Measurements from ENCODE around the gene MKNK1.

MKNK1 gene

GRCh38 chr1:46535063-46535462, 69.0 kb downstream of the MKNK1 start:
- no peak overlapping the region for H3K27ac ChIP-seq (ENCODE audit: low read depth, low read length)
- H3K4me1 ChIP-seq (ENCODE audit: control insufficient read depth, insufficient read depth, low read length), result peaks cover 3% of the 10 kb centered on the region
- H3K36me3 ChIP-seq (ENCODE audit: control insufficient read depth, insufficient read depth, low read length), result no peaks in the 10 kb centered on the region
- H3K4me3 ChIP-seq (ENCODE audit: low read length), result no peak overlapping the region
- no peak overlapping the region for H3K9ac ChIP-seq (ENCODE audit: low read length)
- H3K27me3 ChIP-seq (ENCODE audit: control insufficient read depth, insufficient read depth, low read length), result peaks cover 6% of the 10 kb centered on the region

- H3K4me3 ChIP-seq (ENCODE audit: low read length), result peak overlapping the region; percentile 61
Measured at GRCh38 chr1:46533179-46533864, 70.7 kb downstream of the MKNK1 start.

GRCh38 chr1:46532498-46533178, 71.4 kb downstream of the MKNK1 start:
- peaks cover 6% of the 10 kb centered on the region for H3K27me3 ChIP-seq (ENCODE audit: control insufficient read depth, insufficient read depth, low read length)
- peak overlapping the region; percentile 70 for H3K27ac ChIP-seq (ENCODE audit: low read depth, low read length)
- H3K4me3 ChIP-seq (ENCODE audit: low read length), result no peak overlapping the region
- H3K9ac ChIP-seq (ENCODE audit: low read length), result no peak overlapping the region
- H3K36me3 ChIP-seq (ENCODE audit: control insufficient read depth, insufficient read depth, low read length), result no peaks in the 10 kb centered on the region
- H3K4me1 ChIP-seq (ENCODE audit: control insufficient read depth, insufficient read depth, low read length), result peaks cover 3% of the 10 kb centered on the region

More at GRCh38 chr1:46533179-46533864, 70.7 kb downstream of the MKNK1 start:
- H3K9ac ChIP-seq (ENCODE audit: low read length), result peak overlapping the region; percentile 27
- peak overlapping the region; percentile 70 for H3K27ac ChIP-seq (ENCODE audit: low read depth, low read length)
- peaks cover 6% of the 10 kb centered on the region for H3K27me3 ChIP-seq (ENCODE audit: control insufficient read depth, insufficient read depth, low read length)
- H3K36me3 ChIP-seq (ENCODE audit: control insufficient read depth, insufficient read depth, low read length), result no peaks in the 10 kb centered on the region
- H3K4me1 ChIP-seq (ENCODE audit: control insufficient read depth, insufficient read depth, low read length), result peaks cover 3% of the 10 kb centered on the region

GRCh38 chr1:46532095-46532494, 72.0 kb downstream of the MKNK1 start:
- H3K27ac ChIP-seq (ENCODE audit: low read depth, low read length), result no peak overlapping the region
- H3K4me3 ChIP-seq (ENCODE audit: low read length), result no peak overlapping the region
- H3K9ac ChIP-seq (ENCODE audit: low read length), result no peak overlapping the region
- H3K36me3 ChIP-seq (ENCODE audit: control insufficient read depth, insufficient read depth, low read length), result no peaks in the 10 kb centered on the region
- H3K4me1 ChIP-seq (ENCODE audit: control insufficient read depth, insufficient read depth, low read length), result peaks cover 3% of the 10 kb centered on the region
- peaks cover 6% of the 10 kb centered on the region for H3K27me3 ChIP-seq (ENCODE audit: control insufficient read depth, insufficient read depth, low read length)

- H3K36me3 ChIP-seq (ENCODE audit: control insufficient read depth, insufficient read depth, low read length), result no peaks in the 10 kb centered on the region
- peaks cover 6% of the 10 kb centered on the region for H3K27me3 ChIP-seq (ENCODE audit: control insufficient read depth, insufficient read depth, low read length)
- no peak overlapping the region for H3K27ac ChIP-seq (ENCODE audit: low read depth, low read length)
- H3K4me3 ChIP-seq (ENCODE audit: low read length), result no peak overlapping the region
- peaks cover 3% of the 10 kb centered on the region for H3K4me1 ChIP-seq (ENCODE audit: control insufficient read depth, insufficient read depth, low read length)
- H3K9ac ChIP-seq (ENCODE audit: low read length), result no peak overlapping the region
Measured at GRCh38 chr1:46530791-46531409, 73.2 kb downstream of the MKNK1 start.

- H3K4me3 ChIP-seq (ENCODE audit: low read length), result no peak overlapping the region
- peaks cover 3% of the 10 kb centered on the region for H3K4me1 ChIP-seq (ENCODE audit: control insufficient read depth, insufficient read depth, low read length)
- H3K27ac ChIP-seq (ENCODE audit: low read depth, low read length), result no peak overlapping the region
- H3K27me3 ChIP-seq (ENCODE audit: control insufficient read depth, insufficient read depth, low read length), result peaks cover 6% of the 10 kb centered on the region
- H3K9ac ChIP-seq (ENCODE audit: low read length), result no peak overlapping the region
- no peaks in the 10 kb centered on the region for H3K36me3 ChIP-seq (ENCODE audit: control insufficient read depth, insufficient read depth, low read length)
Measured at GRCh38 chr1:46530311-46530710, 73.8 kb downstream of the MKNK1 start.

GRCh38 chr1:46529031-46529630, 74.9 kb downstream of the MKNK1 start:
- H3K27ac ChIP-seq (ENCODE audit: low read depth, low read length), result no peak overlapping the region
- peaks cover 6% of the 10 kb centered on the region for H3K27me3 ChIP-seq (ENCODE audit: control insufficient read depth, insufficient read depth, low read length)
- H3K4me1 ChIP-seq (ENCODE audit: control insufficient read depth, insufficient read depth, low read length), result peaks cover 3% of the 10 kb centered on the region
- no peaks in the 10 kb centered on the region for H3K36me3 ChIP-seq (ENCODE audit: control insufficient read depth, insufficient read depth, low read length)
- H3K4me3 ChIP-seq (ENCODE audit: low read length), result no peak overlapping the region
- no peak overlapping the region for H3K9ac ChIP-seq (ENCODE audit: low read length)

GRCh38 chr1:46528297-46528955, 75.6 kb downstream of the MKNK1 start:
- no peak overlapping the region for H3K9ac ChIP-seq (ENCODE audit: low read length)
- H3K4me3 ChIP-seq (ENCODE audit: low read length), result no peak overlapping the region
- peaks cover 6% of the 10 kb centered on the region for H3K27me3 ChIP-seq (ENCODE audit: control insufficient read depth, insufficient read depth, low read length)
- H3K4me1 ChIP-seq (ENCODE audit: control insufficient read depth, insufficient read depth, low read length), result peaks cover under 1% of the 10 kb centered on the region
- H3K36me3 ChIP-seq (ENCODE audit: control insufficient read depth, insufficient read depth, low read length), result no peaks in the 10 kb centered on the region
- H3K27ac ChIP-seq (ENCODE audit: low read depth, low read length), result no peak overlapping the region

- Histone ChIP-seq H3K27ac (ENCODE audit: low read depth, low read length) (no peak overlapping the region), H3K4me3 (ENCODE audit: low read length) (no peak overlapping the region), H3K4me1 (ENCODE audit: control insufficient read depth, insufficient read depth, low read length) (no peaks in the 10 kb centered on the region), H3K36me3 (ENCODE audit: control insufficient read depth, insufficient read depth, low read length) (no peaks in the 10 kb centered on the region), H3K27me3 (ENCODE audit: control insufficient read depth, insufficient read depth, low read length) (peaks cover 6% of the 10 kb centered on the region), H3K9ac (ENCODE audit: low read length) (no peak overlapping the region)
Measured at GRCh38 chr1:46527474-46528296, 76.4 kb downstream of the MKNK1 start.

- Histone ChIP-seq H3K4me1 (ENCODE audit: control insufficient read depth, insufficient read depth, low read length) (no peaks in the 10 kb centered on the region), H3K27ac (ENCODE audit: low read depth, low read length) (no peak overlapping the region), H3K27me3 (ENCODE audit: control insufficient read depth, insufficient read depth, low read length) (peaks cover 6% of the 10 kb centered on the region), H3K4me3 (ENCODE audit: low read length) (no peak overlapping the region), H3K36me3 (ENCODE audit: control insufficient read depth, insufficient read depth, low read length) (no peaks in the 10 kb centered on the region), H3K9ac (ENCODE audit: low read length) (no peak overlapping the region)
Measured at GRCh38 chr1:46526691-46527291, 77.3 kb downstream of the MKNK1 start.

GRCh38 chr1:46526013-46526690, 77.9 kb downstream of the MKNK1 start:
- Histone ChIP-seq H3K4me1 (ENCODE audit: control insufficient read depth, insufficient read depth, low read length) (no peaks in the 10 kb centered on the region), H3K27ac (ENCODE audit: low read depth, low read length) (no peak overlapping the region), H3K27me3 (ENCODE audit: control insufficient read depth, insufficient read depth, low read length) (peaks cover 6% of the 10 kb centered on the region), H3K36me3 (ENCODE audit: control insufficient read depth, insufficient read depth, low read length) (no peaks in the 10 kb centered on the region), H3K9ac (ENCODE audit: low read length) (no peak overlapping the region), H3K4me3 (ENCODE audit: low read length) (no peak overlapping the region)
